K562 treated with DMSO at 1 percent for 4 hours (cell line): Measurements from ENCODE around the gene RPL39. TPM values are rescaled to one million over a fixed set of nuclear protein-coding genes. Genes with fewer than 3 reads are reported as not detected.

Source experiments
- total RNA-seq: library from RNA; unstranded; fragments of 300-600 nt; gene quantifications from 2 replicates; pipeline ENCODE4 v1.2.3, GENCODE V29; 2022; ENCODE audit not compliant: insufficient read depth

The RPL39 gene
- total RNA-seq: 4,598 and 4,684 TPM in 2 replicates

DNA sequence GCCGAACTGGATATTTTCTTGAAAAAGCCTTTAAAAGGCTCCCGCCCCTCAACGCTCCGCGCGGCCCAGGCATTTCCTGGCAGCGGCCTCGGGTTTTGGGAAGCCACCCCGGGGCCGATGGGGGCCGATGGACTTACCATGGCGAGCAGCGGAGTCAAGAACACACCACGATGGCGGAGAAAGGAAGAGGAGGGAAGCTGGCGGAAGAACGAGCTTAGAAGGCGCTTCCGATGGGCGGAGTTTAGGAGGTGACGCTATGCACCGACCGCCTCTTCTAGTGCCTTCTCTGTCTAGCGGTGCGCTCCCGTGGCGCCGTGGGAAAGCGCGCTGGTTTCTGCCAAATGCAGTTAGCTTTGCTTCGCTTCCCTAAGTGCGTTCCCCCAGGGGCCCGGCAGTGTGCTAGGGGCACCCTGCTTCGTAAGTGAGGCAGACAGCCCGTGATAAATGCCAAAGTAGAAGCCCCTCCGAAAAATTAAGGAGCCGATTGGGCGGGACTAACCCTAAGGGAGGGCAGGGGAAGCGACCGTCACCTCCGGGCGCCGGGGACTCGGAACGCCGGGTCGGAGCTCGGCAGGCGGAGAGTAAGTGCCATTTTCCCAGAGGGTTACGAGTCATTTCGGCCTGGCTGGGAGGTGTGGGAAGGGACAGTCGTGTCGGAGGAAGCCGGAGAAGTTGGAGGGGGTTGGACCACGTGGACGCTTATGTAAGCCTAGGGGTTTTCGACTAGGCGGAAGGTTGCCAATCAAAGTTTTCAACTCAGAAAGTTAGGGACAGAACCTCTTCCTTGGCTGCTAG is at the start of gene RPL39:
TSS of gene RPL39 (minus strand) at position 194 of the 795 bp plus-strand sequence. CDS start at position 140, 54 bp downstream.

DNA sequence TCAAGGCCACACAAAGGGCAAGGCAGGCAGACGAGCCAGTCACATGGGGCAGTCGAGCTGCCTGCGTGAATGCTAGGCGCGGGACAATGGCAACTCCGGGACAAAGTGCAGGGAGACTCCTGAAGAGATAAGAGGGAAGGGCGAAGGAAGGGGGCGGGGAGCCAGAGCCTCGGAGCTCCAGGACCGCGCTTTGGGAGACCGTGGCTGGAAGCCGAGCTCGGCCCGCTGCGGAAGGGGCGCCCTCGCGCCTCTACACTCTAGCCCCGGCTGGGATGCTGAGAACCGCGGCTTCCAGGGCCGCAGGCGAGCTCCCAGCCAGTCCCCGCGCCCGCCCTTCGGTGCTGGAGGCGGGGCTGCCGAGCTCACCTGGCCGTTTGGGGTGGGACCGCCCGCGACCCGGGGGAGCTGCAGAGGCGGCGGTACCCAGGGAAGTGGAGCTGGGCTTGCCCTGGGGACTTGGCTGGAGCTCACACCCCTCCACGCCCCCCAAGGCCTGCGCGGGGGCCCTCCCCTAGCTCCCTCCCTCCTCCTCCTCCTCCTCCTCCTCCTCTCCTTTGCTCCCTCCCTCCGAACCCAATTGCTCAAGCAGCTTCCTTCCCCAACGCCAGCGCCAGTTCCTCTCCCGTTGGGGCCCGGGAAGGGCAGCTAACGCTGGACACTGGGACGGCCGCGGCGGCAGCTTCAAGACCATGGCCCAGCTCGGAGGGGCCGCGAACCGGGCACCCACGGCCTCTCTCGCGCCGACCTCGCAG is 33.3 kb downstream of the RPL39 start, which contains the start of gene SOWAHD:
TSS of gene SOWAHD (plus strand) at position 610 of the 752 bp plus-strand sequence. CDS start at position 690, 80 bp downstream.

Other genes with a start within 250 kb of the RPL39 start
- 25.6 and 30.1 TPM in 2 replicates for gene STEEP1, start 226.2 kb downstream of the RPL39 start, total RNA-seq
- gene UBE2A, start 217.1 kb downstream of the RPL39 start, total RNA-seq: 67.1 and 68.1 TPM in 2 replicates
- gene NKRF, start 185.2 kb downstream of the RPL39 start, total RNA-seq: 10.3 and 12.8 TPM in 2 replicates
- gene SEPTIN6, start 98.5 kb downstream of the RPL39 start, total RNA-seq: 48.4 and 52.1 TPM in 2 replicates
- not detected in 2 replicates for gene SOWAHD, start 33.0 kb downstream of the RPL39 start, total RNA-seq
- gene UPF3B, start 61.3 kb upstream of the RPL39 start, total RNA-seq: 26.7 and 29.2 TPM in 2 replicates
- 44.0 and 56.1 TPM in 2 replicates for gene RNF113A, start 80.1 kb upstream of the RPL39 start, total RNA-seq
- gene NDUFA1, start 80.2 kb upstream of the RPL39 start, total RNA-seq: 88.5 and 96.3 TPM in 2 replicates
- gene AKAP14, start 104.3 kb upstream of the RPL39 start, total RNA-seq: not detected in 2 replicates
- 7.4 and 9.1 TPM in 2 replicates for gene NKAP, start 152.1 kb upstream of the RPL39 start, total RNA-seq